ENCODE results near the gene TEX51. TPM values are rescaled to one million over a fixed set of nuclear protein-coding genes. Genes with fewer than 3 reads are reported as not detected.

TEX51 gene
- total and polyA plus RNA-seq, 2 donors (not counting 3 experiments of a cell fraction or from before 2014, with no cell fraction given) = not detected

- Histone ChIP-seq H2AFZ (ENCODE audit: low read depth, low read length) (no peak overlapping the region), H3K79me2 (ENCODE audit: control insufficient read depth, insufficient read depth, low read length) (no peaks in the 10 kb centered on the region), H3K4me1 (ENCODE audit: control insufficient read depth, extremely low read depth, insufficient read depth, low read length) (no peaks in the 10 kb centered on the region), H3K36me3 (ENCODE audit: control insufficient read depth in 2 of 2, extremely low read depth in 1 of 2, insufficient read depth in 2 of 2, low read length in 2 of 2) (no peaks in the 10 kb centered on the region), H3K9me1 (replicated peaks; ENCODE audit: control insufficient read depth, extremely low read depth, insufficient read depth, low read length) (no peaks in the 10 kb centered on the region), H3K4me2 (ENCODE audit: insufficient read depth, low read length) (no peak overlapping the region), H3K27me3 (ENCODE audit: control insufficient read depth in 2 of 2, insufficient read depth in 2 of 2, low read length in 2 of 2) (no peaks in the 10 kb centered on the region), H3K9me3 (replicated peaks; ENCODE audit: control insufficient read depth, insufficient read depth, low read length) (no peaks in the 10 kb centered on the region), H3K4me3 (replicated peaks in 1 of 3; ENCODE audit: insufficient read depth in 1 of 3, low read depth in 1 of 3, low read length in 3 of 3) (no peak overlapping the region), H3K27ac (ENCODE audit: insufficient read depth, low read depth, low read length) (no peak overlapping the region), H3K9ac (replicated peaks; ENCODE audit: extremely low read depth, insufficient read depth, low read length) (no peak overlapping the region), H4K20me1 (replicated peaks; ENCODE audit: control insufficient read depth, extremely low read depth, insufficient read depth, low read length) (no peaks in the 10 kb centered on the region)
- no peak for FAIRE-seq
- TF ChIP-seq POLR2A (IDR thresholded peaks at IDR 0.05; ENCODE audit: low read depth, low read length) (no peak), MYC (IDR thresholded peaks at IDR 0.05; ENCODE audit: low read depth, low read length) (no peak), FOS (IDR thresholded peaks at IDR 0.05; ENCODE audit: borderline replicate concordance, insufficient read depth, low read length) (no peak), JUN (IDR thresholded peaks at IDR 0.05; ENCODE audit: borderline replicate concordance, insufficient read depth, insufficient read length, low read depth) (no peak), POLR2AphosphoS5 (IDR thresholded peaks at IDR 0.05; ENCODE audit: insufficient read depth, low read depth, low read length) (no peak), EZH2 (IDR thresholded peaks at IDR 0.05; ENCODE audit: borderline replicate concordance, low read depth, low read length, severe bottlenecking) (no peak)
- TF ChIP-seq, protein P1, sequence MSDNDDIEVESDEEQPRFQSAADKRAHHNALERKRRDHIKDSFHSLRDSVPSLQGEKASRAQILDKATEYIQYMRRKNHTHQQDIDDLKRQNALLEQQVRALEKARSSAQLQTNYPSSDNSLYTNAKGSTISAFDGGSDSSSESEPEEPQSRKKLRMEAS (IDR thresholded peaks at IDR 0.05; ENCODE audit: insufficient read depth, insufficient read length) = no peak
- BruUV-seq (replicated peaks) = no TSS peak
- dilution Hi-C loops (cut with MboI; ENCODE audit: extremely low pct_ligation_motif_present, low sequenced_read_pairs) (no loop called here), intact Hi-C loops (cut with micrococcal nuclease) (no loop called here)
- no peak for DNase-seq (ENCODE audit: low read depth, low spot score)
- ChIA-PET CTCF (no interaction called here), POLR2A (no interaction called here)
Measured at GRCh38 chr2:126849991-126850535, 48.6 kb upstream of the TEX51 start.

GRCh38 chr2:126850940-126851339, 47.8 kb upstream of the TEX51 start:
- Histone ChIP-seq H3K9me3 (replicated peaks; ENCODE audit: control insufficient read depth, insufficient read depth, low read length) (no peaks in the 10 kb centered on the region), H3K9ac (replicated peaks; ENCODE audit: extremely low read depth, insufficient read depth, low read length) (no peak overlapping the region), H3K79me2 (ENCODE audit: control insufficient read depth, insufficient read depth, low read length) (no peaks in the 10 kb centered on the region), H3K4me3 (replicated peaks in 1 of 3; ENCODE audit: insufficient read depth in 1 of 3, low read depth in 1 of 3, low read length in 3 of 3) (no peak overlapping the region), H3K36me3 (ENCODE audit: control insufficient read depth in 2 of 2, extremely low read depth in 1 of 2, insufficient read depth in 2 of 2, low read length in 2 of 2) (no peaks in the 10 kb centered on the region), H2AFZ (ENCODE audit: low read depth, low read length) (no peak overlapping the region), H4K20me1 (replicated peaks; ENCODE audit: control insufficient read depth, extremely low read depth, insufficient read depth, low read length) (no peaks in the 10 kb centered on the region), H3K27ac (ENCODE audit: insufficient read depth, low read depth, low read length) (no peak overlapping the region), H3K27me3 (ENCODE audit: control insufficient read depth in 2 of 2, insufficient read depth in 2 of 2, low read length in 2 of 2) (no peaks in the 10 kb centered on the region), H3K4me1 (ENCODE audit: control insufficient read depth, extremely low read depth, insufficient read depth, low read length) (no peaks in the 10 kb centered on the region), H3K9me1 (replicated peaks; ENCODE audit: control insufficient read depth, extremely low read depth, insufficient read depth, low read length) (no peaks in the 10 kb centered on the region), H3K4me2 (ENCODE audit: insufficient read depth, low read length) (no peak overlapping the region)
- dilution Hi-C loops (cut with MboI; ENCODE audit: extremely low pct_ligation_motif_present, low sequenced_read_pairs) (no loop called here), intact Hi-C loops (cut with micrococcal nuclease) (no loop called here)
- DNase-seq (ENCODE audit: low read depth, low spot score) (no peak), FAIRE-seq (no peak)
- ChIA-PET POLR2A (no interaction called here), CTCF (no interaction called here)
- TF ChIP-seq EZH2 (IDR thresholded peaks at IDR 0.05; ENCODE audit: borderline replicate concordance, low read depth, low read length, severe bottlenecking) (no peak), JUN (IDR thresholded peaks at IDR 0.05; ENCODE audit: borderline replicate concordance, insufficient read depth, insufficient read length, low read depth) (no peak), GATA2 (IDR thresholded peaks at IDR 0.05; ENCODE audit: insufficient read depth, insufficient read length, low read depth, low read length) (no peak), FOS (IDR thresholded peaks at IDR 0.05; ENCODE audit: borderline replicate concordance, insufficient read depth, low read length) (no peak), POLR2AphosphoS5 (IDR thresholded peaks at IDR 0.05; ENCODE audit: insufficient read depth, low read depth, low read length) (no peak), MYC (IDR thresholded peaks at IDR 0.05; ENCODE audit: low read depth, low read length) (no peak), POLR2A (IDR thresholded peaks at IDR 0.05; ENCODE audit: low read depth, low read length) (no peak)
- TF ChIP-seq, protein P2, sequence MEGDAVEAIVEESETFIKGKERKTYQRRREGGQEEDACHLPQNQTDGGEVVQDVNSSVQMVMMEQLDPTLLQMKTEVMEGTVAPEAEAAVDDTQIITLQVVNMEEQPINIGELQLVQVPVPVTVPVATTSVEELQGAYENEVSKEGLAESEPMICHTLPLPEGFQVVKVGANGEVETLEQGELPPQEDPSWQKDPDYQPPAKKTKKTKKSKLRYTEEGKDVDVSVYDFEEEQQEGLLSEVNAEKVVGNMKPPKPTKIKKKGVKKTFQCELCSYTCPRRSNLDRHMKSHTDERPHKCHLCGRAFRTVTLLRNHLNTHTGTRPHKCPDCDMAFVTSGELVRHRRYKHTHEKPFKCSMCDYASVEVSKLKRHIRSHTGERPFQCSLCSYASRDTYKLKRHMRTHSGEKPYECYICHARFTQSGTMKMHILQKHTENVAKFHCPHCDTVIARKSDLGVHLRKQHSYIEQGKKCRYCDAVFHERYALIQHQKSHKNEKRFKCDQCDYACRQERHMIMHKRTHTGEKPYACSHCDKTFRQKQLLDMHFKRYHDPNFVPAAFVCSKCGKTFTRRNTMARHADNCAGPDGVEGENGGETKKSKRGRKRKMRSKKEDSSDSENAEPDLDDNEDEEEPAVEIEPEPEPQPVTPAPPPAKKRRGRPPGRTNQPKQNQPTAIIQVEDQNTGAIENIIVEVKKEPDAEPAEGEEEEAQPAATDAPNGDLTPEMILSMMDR (IDR thresholded peaks at IDR 0.05; ENCODE audit: extremely low read depth in 1 of 2, insufficient read depth in 1 of 2, low read depth in 1 of 2, low read length in 2 of 2) = no peak
- TF ChIP-seq, protein P1 (IDR thresholded peaks at IDR 0.05; ENCODE audit: insufficient read depth, insufficient read length) = no peak
- no TSS peak for BruUV-seq (replicated peaks)

All from endothelial cell of umbilical vein (primary cell).